HCT116 (cell line): ENCODE data around the gene COPG1. TPM values are rescaled to one million over a fixed set of nuclear protein-coding genes. Genes with fewer than 3 reads are reported as not detected.
A peak's percentile ranks its signal among the peaks of the same experiment; 100 is the strongest.

Source experiments
- ATAC-seq: fragments of 200-7000 bp; cut with Tn5 transposase; 2 replicates; pipeline ENCODE4 v1.9.1; 2020; ENCODE audit warnings: mild to moderate bottlenecking, moderate library complexity
- BruUV-seq: library from RNA; stranded (reverse); fragments of 400-500 nt; replicated peaks from 2 replicates; lab custom pipeline; 2021; lab: Mats Ljungman, UMichigan
- CTCF ChIA-PET: fragments of 300-600 bp; sonication (Branson Sonifier 250); formaldehyde crosslinking; loops from one replicate; lab custom pipeline; 2021; ENCODE audit warnings: antibody characterized with exemption; lab: Charles Lee
- POLR2A ChIA-PET: fragments of 300-600, 350-600 bp; sonication (Branson Sonifier 250); formaldehyde crosslinking; loops from one replicate; lab custom pipeline; 2021; ENCODE audit warnings: antibody characterized with exemption; lab: Charles Lee
- RAD21 ChIA-PET, 2 experiments: fragments of 300-600 bp; sonication (Branson Sonifier 250); formaldehyde crosslinking; loops; one replicate each; lab custom pipeline; 2023; ENCODE audit warnings: low total read pairs in 2 of 2; ENCODE audit not compliant: uncharacterized antibody in 2 of 2, unreplicated experiment in 2 of 2, low non-redundant PET in 1 of 2; lab: Charles Lee
- DNase-seq: peaks from one replicate; pipeline ENCODE4 v3.0.0-alpha.2; 2010; ENCODE audit warnings: low read depth, low spot score
- H2AFZ ChIP-seq: fragments of 200-600 bp; shearing (Covaris generic), sonication (generic); 2 replicates; pipeline ENCODE4 v1.6.1; 2017; ENCODE audit warnings: low read depth, mixed run types, mixed read lengths, antibody characterized with exemption, low read length; ENCODE audit not compliant: poor library complexity, severe bottlenecking
- H3K27ac ChIP-seq: 2 replicates; pipeline ENCODE4 v1.5.1; 2012; ENCODE audit warnings: low read depth, low read length
- H3K27me3 ChIP-seq: fragments of 200-600 bp; sonication (generic); 2 replicates; pipeline ENCODE4 v1.6.1; 2016; ENCODE audit warnings: mixed run types, low read length, mixed read lengths; ENCODE audit not compliant: insufficient read depth
- H3K36me3 ChIP-seq, 2 experiments: fragments of 200-500 bp in 1 of 2; fragments of 200-600 bp in 1 of 2; sonication (Bioruptor generic) in 1 of 2; sonication (generic) in 1 of 2; 2 replicates each; pipeline versions ENCODE4 v1.5.1 to v1.6.1; 2014 to 2016; ENCODE audit warnings: low read length in 2 of 2, inconsistent platforms in 1 of 2, mixed read lengths in 1 of 2, mixed run types in 1 of 2; ENCODE audit not compliant: insufficient read depth in 2 of 2, control insufficient read depth in 1 of 2
- H3K4me1 ChIP-seq, 2 experiments: fragments of 200-600 bp in 1 of 2; sonication (generic) in 1 of 2; 2 replicates each; pipeline versions ENCODE4 v1.5.1 to v1.6.1; 2012 to 2017; ENCODE audit warnings: low read length in 2 of 2, inconsistent platforms in 1 of 2, mild to moderate bottlenecking in 1 of 2, mixed read lengths in 1 of 2, mixed run types in 1 of 2, moderate library complexity in 1 of 2; ENCODE audit not compliant: insufficient read depth in 2 of 2, control insufficient read depth in 1 of 2
- H3K4me2 ChIP-seq: fragments of 200-600 bp; sonication (generic); 2 replicates; pipeline ENCODE4 v1.6.1; 2017; ENCODE audit warnings: mixed run types, low read length, mixed read lengths
- H3K4me3 ChIP-seq, 2 experiments: fragments of 200-600 bp in 1 of 2; sonication (generic) in 1 of 2; replicated peaks in 1 of 2; 2 replicates each; pipeline ENCODE4 v1.5.1; 2011 to 2016; ENCODE audit warnings: low read length in 2 of 2, control low read depth in 1 of 2, low read depth in 1 of 2, mild to moderate bottlenecking in 1 of 2, mixed read lengths in 1 of 2, mixed run types in 1 of 2
- H3K79me2 ChIP-seq: fragments of 200-600 bp; sonication (generic); 2 replicates; pipeline ENCODE4 v1.6.1; 2017; ENCODE audit warnings: mild to moderate bottlenecking, mixed run types, low read length, moderate library complexity, mixed read lengths; ENCODE audit not compliant: insufficient read depth
- H3K9ac ChIP-seq: fragments of 200-600 bp; sonication (generic); 2 replicates; pipeline ENCODE4 v1.6.1; 2016; ENCODE audit warnings: low read length, mixed read lengths
- H3K9me2 ChIP-seq: fragments of 200-600 bp; sonication (generic), shearing (Covaris generic); 2 replicates; pipeline ENCODE4 v1.6.1; 2017; ENCODE audit warnings: mixed run types, mild to moderate bottlenecking, moderate library complexity; ENCODE audit not compliant: insufficient read depth
- H3K9me3 ChIP-seq, 2 experiments: fragments of 200-500 bp in 1 of 2; fragments of 200-600 bp in 1 of 2; sonication (Bioruptor generic) in 1 of 2; sonication (generic) in 1 of 2; 2 replicates each; pipeline ENCODE4 v1.6.1; 2014 to 2017; ENCODE audit warnings: low read length in 2 of 2, mixed read lengths in 2 of 2, inconsistent platforms in 1 of 2, low read depth in 1 of 2, mild to moderate bottlenecking in 1 of 2, mixed run types in 1 of 2, moderate library complexity in 1 of 2; ENCODE audit not compliant: control insufficient read depth in 1 of 2, insufficient read depth in 1 of 2
- H4K20me1 ChIP-seq: fragments of 200-600 bp; sonication (generic), shearing (Covaris generic); 2 replicates; pipeline ENCODE4 v1.6.1; 2017; ENCODE audit warnings: mixed run types, mild to moderate bottlenecking, moderate library complexity; ENCODE audit not compliant: insufficient read depth
- ATF3 ChIP-seq: IDR thresholded peaks from 2 replicates; pipeline ENCODE4 v1.6.1; 2012
- CTCF ChIP-seq, 3 experiments: fragments of 200-600 bp in 1 of 3; sonication (generic) in 1 of 3; IDR thresholded peaks in 2 of 3; conservative IDR thresholded peaks in 1 of 3; 2 replicates each; pipeline ENCODE4 v1.5.1; 2012 to 2017; ENCODE audit warnings: low read depth in 2 of 3, low read length in 2 of 3, antibody characterized with exemption in 1 of 3, borderline replicate concordance in 1 of 3, control low read depth in 1 of 3, mild to moderate bottlenecking in 1 of 3, mixed read lengths in 1 of 3, mixed run types in 1 of 3, moderate library complexity in 1 of 3; ENCODE audit not compliant: insufficient read depth in 1 of 3
- ELF1 ChIP-seq: IDR thresholded peaks from 2 replicates; pipeline ENCODE4 v1.6.1; 2012; ENCODE audit warnings: low read depth, borderline replicate concordance
- MAX ChIP-seq: IDR thresholded peaks from 2 replicates; pipeline ENCODE4 v1.6.1; 2012
- POLR2A ChIP-seq: IDR thresholded peaks from 2 replicates; pipeline ENCODE4 v1.7.0; 2011; ENCODE audit warnings: borderline replicate concordance; ENCODE audit not compliant: insufficient read depth, insufficient read length; ENCODE audit errors: extremely low read depth
- POLR2AphosphoS5 ChIP-seq: IDR thresholded peaks from 2 replicates; pipeline ENCODE4 v1.6.1; 2011; ENCODE audit warnings: mild to moderate bottlenecking, low read depth, low read length, moderate library complexity
- SIN3A ChIP-seq: IDR thresholded peaks from 2 replicates; pipeline ENCODE4 v1.6.1; 2012; ENCODE audit warnings: low read depth
- SRF ChIP-seq: IDR thresholded peaks from 2 replicates; pipeline ENCODE4 v1.6.1; 2012; ENCODE audit warnings: low read depth
- YY1 ChIP-seq: IDR thresholded peaks from 2 replicates; pipeline ENCODE4 v1.6.1; 2011; ENCODE audit warnings: low read length, low read depth, moderate library complexity, mild to moderate bottlenecking; ENCODE audit not compliant: insufficient replicate concordance; ENCODE audit errors: extremely low read depth
- ZNF274 ChIP-seq: fragments of 200-500 bp; sonication (Bioruptor generic); IDR thresholded peaks from 2 replicates; pipeline ENCODE4 v1.6.1; 2014; ENCODE audit warnings: mild to moderate bottlenecking, low read depth, low read length, inconsistent platforms
- intact Hi-C: fragments of 100-400 bp; cut with micrococcal nuclease; formaldehyde crosslinking; loops from 2 replicates; pipeline ENCODE4 v1.10.0; 2022
- total RNA-seq: library from RNA; stranded (reverse); gene quantifications from one replicate; pipeline ENCODE4 v1.2.1, GENCODE V29; 2021; ENCODE audit not compliant: unreplicated experiment

Gene COPG1
- total RNA-seq, 1 experiment from 2014 or later = 182 TPM

- Histone ChIP-seq H3K4me1 (peaks cover 6 to 25% of the 10 kb centered on the region in 2 experiments; a peak in 3 of 4 replicates), H3K27ac (peak overlapping the region; percentile 84), H3K9ac (peak overlapping the region; percentile 95), H2AFZ (peak overlapping the region; percentile 85), H4K20me1 (no peaks in the 10 kb centered on the region), H3K9me2 (no peaks in the 10 kb centered on the region), H3K4me2 (peak overlapping the region; percentile 95), H3K9me3 (no peaks in the 10 kb centered on the region), H3K4me3 (peak overlapping the region; percentile 85 to 93), H3K36me3 (no peaks in the 10 kb centered on the region), H3K27me3 (no peaks in the 10 kb centered on the region), H3K79me2 (peaks cover 7% of the 10 kb centered on the region; the same call in 1 of the 2 replicates)
- DNase-seq (peak; percentile 64), ATAC-seq (peak; percentile 62)
- TF ChIP-seq SRF (no peak), CTCF (IDR thresholded peaks at IDR 0.05 in 2 of 3, conservative IDR thresholded peaks at IDR 0.05 in 1 of 3; ENCODE audit: borderline replicate concordance in 1 of 3, insufficient read depth in 1 of 3, low read depth in 2 of 3, low read length in 2 of 3) (peak in 2 of 3 experiments; percentile 45 to 65; a peak in 4 of 6 replicates), SIN3A (no peak), POLR2A (peak; percentile 98), ELF1 (no peak), YY1 (peak; percentile 64), ZNF274 (no peak), ATF3 (no peak), MAX (no peak), POLR2AphosphoS5 (peak; percentile 100; the same call in 1 of the 2 replicates)
- CTCF ChIA-PET = interaction anchor here (1.0 to 1.8 kb wide), 6 partner anchors 11 to 346 kb away, joined by 3 to 10 read pairs (median 7); partner anchors contain the start of genes IFT122 and MBD4
- no TSS peak for BruUV-seq
- POLR2A ChIA-PET = interaction anchor here (0.6 to 2.4 kb wide), 10 partner anchors 10 to 602 kb away, joined by 3 to 11 read pairs (median 4); partner anchors contain the start of genes IFT122 and RAB43
- RAD21 ChIA-PET = interaction anchor here in 1 of 2 experiments (0.5 kb wide), 1 partner anchor 20 kb away, joined by 3 read pairs; no protein-coding TSS in a partner anchor
- intact Hi-C loops = no loop called here
Observed at GRCh38 chr3:129316248-129317013, 67.0 kb downstream of the COPG1 start.
